ENCODE measurements around the gene OR1L8.

GRCh38 chr9:122526602-122527001 is 56.6 kb downstream of the OR1L8 start:
- TF ChIP-seq CTCF (IDR thresholded peaks at IDR 0.05) (no peak), POLR2A (IDR thresholded peaks at IDR 0.05) (no peak)
